ELF-1 (cell line): ENCODE data around the gene PPP1R13B.
A peak's percentile ranks its signal among the peaks of the same experiment; 100 is the strongest.
"Not testable (repeated sequence)": the region's sequence is repeated elsewhere in the genome, so short reads cannot be mapped to it uniquely, and the experiment has no call there.

Source experiments
- DNase-seq: peaks from one replicate; pipeline ENCODE4 v3.0.0-alpha.2; 2016; ENCODE audit warnings: low read depth, low spot score

The PPP1R13B gene

DNA sequence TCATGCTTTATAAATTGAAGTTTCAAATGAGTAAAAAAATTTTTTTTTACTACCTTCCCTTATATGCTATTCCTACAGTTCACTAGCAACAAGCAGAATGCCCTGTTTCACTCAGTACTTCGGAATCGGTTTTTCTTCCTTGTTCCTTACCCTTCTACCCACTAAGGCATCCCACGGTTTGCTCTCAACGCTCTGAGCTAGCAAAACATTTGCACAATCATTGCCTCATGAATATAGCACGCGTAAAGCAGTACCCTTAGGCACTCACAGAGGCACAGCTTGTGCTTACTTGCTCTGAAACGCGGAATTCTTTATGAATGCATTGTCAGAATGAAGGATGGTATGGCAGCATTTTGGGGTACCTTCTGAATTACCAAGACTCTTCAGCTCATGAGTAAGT, 45.0 kb downstream of the PPP1R13B start:
- no peak for DNase-seq

GRCh38 chr14:103801459-103801858, 45.9 kb downstream of the PPP1R13B start:
- DNase-seq: no peak

DNA sequence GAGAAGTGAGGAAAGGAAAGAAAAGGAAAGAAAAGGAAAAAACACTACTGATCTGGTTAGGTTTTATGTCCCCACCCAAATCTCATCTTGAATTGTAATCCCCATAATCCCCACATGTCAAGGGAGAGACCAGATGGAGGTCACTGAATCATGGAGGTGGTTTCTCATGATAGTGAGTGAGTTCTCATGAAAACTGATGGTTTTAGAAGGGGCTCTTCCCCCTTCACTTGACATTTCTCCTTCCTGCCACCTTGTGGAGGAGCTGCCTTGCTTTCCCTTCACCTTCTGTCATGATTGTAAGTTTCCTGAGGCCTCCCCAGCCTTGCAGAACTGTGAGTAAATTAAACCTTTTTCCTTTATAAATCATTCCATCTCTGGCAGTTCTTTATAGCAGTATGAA, 54.2 kb downstream of the PPP1R13B start:
- DNase-seq: peak; percentile 16

- DNase-seq: no peak
Measured at GRCh38 chr14:103788086-103788485, 59.3 kb downstream of the PPP1R13B start.

DNA sequence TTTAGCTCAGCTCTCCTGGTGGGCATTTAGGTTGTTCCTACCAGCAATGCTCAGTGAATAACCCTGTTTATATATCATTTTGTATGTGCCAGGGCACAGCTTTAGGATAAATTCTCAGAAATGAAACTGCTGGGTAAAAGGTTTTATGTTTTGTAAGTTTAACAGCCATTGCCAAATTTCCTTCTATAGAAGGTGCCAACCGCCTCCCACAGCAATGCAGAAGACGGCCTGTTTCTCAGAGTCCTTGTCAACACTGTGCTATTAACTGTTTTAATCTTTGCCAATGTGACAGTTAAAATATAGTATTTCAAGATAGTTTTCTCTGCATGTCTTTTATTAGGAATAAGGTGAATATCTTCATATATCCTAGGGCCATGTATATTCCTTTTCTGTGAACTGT, 65.0 kb downstream of the PPP1R13B start:
- no peak for DNase-seq

DNA sequence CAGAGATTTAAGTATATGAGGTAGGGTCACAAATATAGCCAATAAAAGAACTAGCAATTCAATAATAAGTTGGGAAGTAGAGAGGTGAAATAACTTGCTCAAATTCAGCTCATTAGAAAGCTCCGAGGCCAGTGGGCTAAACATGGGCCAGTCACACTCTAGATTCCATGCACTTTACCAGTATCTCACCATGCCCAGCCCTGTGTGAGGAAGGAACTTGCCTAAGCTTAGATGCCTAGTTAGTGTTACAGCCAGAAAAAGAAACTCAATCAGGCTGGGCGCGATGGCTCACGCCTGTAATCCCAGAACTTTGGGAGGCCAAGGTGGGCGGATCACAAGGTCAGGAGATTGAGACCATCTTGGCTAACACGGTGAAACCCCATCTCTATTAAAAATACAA, 71.1 kb downstream of the PPP1R13B start:
- not testable (repeated sequence) for DNase-seq

GRCh38 chr14:103775506-103775905, 71.9 kb downstream of the PPP1R13B start:
- DNase-seq: no peak

- DNase-seq: no peak
Measured at GRCh38 chr14:103773521-103773920, 73.9 kb downstream of the PPP1R13B start.

- DNase-seq: no peak
Measured at GRCh38 chr14:103772078-103772712, 75.2 kb downstream of the PPP1R13B start.

- DNase-seq: peak; percentile 36
Measured at GRCh38 chr14:103770902-103771301, 76.5 kb downstream of the PPP1R13B start.

GRCh38 chr14:103770500-103770899, 76.9 kb downstream of the PPP1R13B start:
- no peak for DNase-seq

GRCh38 chr14:103767336-103767894, 80.0 kb downstream of the PPP1R13B start:
- no peak for DNase-seq

GRCh38 chr14:103765526-103765925, 81.8 kb downstream of the PPP1R13B start:
- DNase-seq: no peak

DNA sequence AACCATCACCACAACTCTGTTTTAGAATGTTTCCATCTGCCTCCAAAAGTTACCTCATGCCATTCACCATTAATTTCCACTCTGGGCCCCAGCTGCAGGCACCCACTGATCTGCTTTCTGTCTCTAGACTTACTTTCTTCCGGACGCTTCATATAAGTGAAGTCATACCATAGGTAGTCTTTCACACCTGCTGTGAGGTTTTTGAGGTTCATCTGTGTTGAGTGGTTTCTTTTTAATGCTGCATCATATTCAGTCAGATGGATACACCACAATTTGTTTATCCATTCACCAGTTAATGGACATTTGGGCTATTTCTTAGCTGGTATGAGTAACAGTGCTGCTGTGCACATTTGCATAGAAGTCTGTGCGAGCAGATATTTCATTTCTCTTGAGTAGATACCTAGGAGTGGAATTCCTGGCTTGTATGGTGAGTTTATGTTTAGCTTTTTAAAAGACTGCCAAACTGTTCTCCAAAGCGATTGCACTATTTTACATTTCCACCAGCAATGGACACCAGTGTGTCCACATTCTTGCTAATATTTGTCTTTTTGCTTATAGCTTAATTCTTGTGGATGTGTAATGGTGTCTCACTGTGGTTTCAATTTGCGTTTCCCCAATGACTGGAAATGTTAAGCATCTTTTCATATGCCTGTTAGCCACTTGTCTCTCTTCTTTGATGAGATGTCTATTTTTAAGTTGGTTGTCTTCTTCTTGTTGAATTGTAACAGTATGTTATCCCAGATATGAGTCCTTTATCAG, 83.5 kb downstream of the PPP1R13B start:
- no peak for DNase-seq

DNA sequence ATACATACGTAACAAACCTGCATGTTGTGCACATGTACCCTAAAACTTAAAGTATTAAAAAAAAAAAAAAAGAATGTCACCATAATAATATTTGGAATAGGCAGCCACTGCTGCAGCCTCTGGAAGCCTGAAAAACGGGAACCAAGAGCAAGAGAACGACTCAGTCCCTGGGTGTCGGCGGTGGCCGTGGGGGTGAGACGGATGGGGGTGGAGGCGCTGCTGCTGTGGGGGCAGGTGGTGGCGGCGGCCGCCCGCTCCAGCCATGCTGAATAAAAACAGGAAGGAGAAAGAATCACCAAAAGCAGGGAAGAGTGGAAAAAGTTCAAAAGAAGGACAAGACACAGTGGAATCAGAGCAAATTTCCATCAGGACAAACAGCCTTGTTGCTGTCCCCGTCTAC, 84.8 kb downstream of the PPP1R13B start:
- no peak for DNase-seq

DNA sequence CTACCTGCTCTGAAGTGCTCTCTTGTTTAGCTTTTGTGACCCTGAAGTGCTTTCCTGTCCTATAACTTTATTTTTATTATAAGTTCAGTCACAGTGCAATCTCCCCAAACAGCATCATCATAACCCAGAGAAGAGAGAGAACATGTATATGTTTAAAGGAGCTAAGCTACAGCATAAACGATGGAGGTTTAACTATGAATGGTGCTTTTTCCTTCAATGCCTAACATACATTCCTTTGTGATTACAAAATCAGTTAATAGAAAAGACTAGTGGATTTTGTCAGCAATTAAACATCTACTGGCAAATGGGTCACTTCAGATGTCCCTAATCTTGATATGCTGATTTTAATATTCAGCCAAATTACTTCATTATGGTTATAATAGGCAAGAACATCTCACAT, 85.3 kb downstream of the PPP1R13B start:
- DNase-seq: no peak

DNA sequence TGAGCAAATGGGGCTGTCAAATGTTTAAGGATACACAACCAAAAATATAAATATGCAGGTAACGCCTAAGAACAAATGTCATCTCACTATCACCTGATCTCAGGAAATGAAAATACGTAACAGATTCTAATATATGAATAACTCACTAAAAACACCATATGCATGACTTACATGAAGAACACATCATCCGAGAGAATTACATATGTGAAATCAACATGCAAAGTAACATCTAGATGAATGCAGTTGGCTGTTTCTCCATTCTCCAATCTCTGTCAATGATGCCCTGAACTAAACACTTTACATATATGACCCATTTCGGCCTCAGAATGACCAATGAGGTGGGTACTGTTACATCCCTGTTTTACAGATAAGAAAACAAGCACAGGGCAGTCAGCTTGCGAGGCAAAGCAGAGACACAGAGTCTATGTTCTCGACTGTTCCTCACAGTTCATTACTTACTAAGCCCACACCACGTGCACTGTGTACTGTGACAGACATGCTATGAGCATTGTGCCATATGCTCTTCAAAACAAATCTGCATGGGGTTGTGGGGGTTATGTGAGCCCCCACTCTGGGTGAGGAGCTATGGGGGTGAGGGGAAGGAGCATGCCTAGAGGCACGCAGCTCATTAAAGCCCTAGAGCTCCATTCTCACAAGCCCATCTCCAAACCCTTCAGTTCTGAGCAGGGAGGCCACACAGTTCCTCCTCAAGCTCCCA, 89.2 kb downstream of the PPP1R13B start:
- DNase-seq: no peak

DNA sequence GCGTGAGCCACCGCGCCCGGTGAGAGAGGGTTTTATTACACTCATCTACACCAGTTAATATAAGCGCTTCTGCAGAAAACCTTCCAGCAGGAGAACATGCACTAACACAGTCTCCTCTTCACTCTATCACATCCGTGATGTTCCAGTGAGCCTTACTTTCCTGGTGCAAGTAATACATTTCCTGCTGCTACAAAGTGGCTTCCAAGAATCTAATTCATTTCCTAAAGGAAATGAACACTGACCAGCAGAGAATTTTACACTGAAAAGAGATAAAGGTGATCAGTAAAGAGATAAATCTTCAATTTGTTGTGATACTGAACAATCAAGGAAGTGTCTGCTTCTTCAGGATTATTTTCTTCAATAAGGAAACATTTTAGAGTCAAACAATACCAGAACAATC, 92.3 kb downstream of the PPP1R13B start:
- DNase-seq: no peak

GRCh38 chr14:103753774-103754173, 93.6 kb downstream of the PPP1R13B start:
- no peak for DNase-seq

DNA sequence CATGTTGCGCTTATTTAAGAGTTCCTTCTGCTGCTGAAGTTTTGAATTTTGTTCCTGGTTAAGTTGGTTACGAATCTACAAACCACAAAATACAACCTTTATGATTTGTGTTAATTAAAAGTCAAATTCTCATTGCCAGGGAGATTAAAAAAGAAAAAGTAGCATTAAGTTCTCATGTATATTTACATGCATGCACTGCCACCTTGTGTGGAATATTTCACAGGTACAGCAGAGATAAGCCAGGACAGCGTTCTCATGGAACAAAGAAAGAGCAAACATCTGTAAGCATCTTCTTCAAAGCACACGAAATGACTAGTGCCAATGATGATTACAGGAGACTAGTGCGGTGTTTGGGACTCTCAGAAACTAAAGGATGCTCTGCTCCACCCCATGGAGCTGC, 97.5 kb downstream of the PPP1R13B start:
- DNase-seq: no peak

DNA sequence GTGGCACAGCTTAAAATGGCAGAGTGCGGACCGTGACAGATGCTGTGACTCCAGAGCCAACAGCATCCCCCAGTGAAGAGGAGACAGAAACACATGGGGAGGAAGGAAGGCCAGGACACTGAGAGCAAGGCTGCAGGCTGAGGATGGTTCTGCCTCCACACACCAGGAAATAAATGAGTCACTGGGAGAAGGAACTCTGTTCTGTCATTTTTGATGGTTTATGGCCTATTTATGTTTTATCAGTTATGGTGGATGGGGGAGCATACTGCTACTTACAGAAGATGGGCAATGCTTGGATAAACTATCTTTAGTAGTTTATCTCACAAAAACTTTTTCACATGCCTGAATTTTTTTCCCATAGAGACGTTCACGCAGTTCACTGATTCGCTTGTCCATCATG, 97.9 kb downstream of the PPP1R13B start:
- DNase-seq: no peak

DNA sequence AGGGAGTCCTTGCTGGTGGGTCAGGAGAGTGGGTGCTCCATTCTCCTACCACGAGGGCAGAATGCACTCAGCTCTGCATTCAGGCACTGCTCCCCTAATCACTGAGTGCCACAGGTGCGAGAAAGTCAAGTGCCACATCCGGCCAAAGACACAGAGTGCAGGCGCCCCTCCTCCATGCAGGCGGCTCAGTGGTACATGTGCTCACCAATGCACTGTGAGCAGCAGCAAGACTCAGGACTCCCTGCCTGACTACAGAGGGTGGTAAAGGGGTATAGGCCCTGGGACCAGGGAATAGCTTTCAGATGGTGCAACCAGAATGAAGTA, 98.9 kb downstream of the PPP1R13B start:
- no peak for DNase-seq

DNA sequence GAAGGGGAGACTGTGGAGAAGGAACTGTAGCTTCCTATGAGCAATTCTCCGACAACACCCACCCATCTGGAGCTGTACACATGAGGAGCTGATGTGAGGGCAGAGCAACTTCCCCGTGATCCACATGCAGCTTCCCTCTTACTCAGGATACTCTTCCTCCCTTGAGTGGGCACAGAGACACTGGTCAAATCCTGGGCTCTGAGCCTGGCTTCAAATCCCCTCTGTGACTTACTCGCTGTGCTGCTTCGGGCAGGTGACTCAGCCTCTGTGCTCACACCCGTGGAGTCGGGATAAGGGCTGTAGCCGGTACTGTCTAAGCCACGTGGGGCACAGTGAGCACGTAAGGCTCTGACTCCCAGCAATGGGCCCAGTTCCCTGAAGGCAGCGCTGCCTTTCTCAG, 100.7 kb downstream of the PPP1R13B start:
- DNase-seq: peak; percentile 0
